Suppressor macrophage treated with lipopolysaccharide for 1 hour (primary cell): ENCODE measurements around the gene CHMP1A.

Experiments
- DNase-seq, 3 donors: peaks; one replicate each; pipeline ENCODE4 v3.0.0-alpha.2; 2020 to 2022

CHMP1A gene

DNA sequence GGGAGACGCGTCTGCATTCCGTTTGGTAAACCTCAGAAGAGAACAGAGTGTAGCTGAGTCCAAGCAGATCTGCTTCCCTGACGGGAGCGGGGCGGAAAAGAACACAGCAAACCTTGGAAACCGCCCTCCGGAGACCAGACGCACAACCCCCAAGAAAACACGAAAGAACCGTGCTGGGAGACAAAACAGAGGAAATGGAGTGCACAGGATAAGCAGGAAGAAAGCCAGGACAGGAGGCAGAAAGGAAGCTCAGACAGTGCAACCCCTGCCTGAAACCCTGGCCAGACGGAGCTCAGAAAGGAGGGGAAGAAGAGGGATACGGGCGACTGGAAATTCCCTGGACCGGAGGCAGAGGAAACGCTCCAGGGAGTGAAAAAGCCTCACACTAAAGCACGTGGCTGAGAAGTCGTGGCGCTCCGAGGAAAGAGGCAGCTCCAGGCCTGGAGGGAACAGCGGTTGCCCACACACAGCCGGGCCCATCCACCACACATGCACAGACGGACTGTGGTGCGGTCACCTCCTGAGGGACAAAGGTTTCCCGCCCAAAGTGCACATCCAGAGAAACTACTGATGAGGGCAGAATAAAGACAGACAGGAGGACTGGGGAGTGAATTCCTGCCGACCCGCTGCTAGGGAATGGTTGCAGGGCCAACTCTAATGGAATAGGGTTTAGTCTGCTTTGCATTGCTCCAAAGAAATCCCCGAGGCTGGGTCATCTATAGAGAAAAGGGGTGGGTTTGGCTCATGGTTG lies 33.8 kb downstream of the CHMP1A start:
- no peak for DNase-seq

DNA sequence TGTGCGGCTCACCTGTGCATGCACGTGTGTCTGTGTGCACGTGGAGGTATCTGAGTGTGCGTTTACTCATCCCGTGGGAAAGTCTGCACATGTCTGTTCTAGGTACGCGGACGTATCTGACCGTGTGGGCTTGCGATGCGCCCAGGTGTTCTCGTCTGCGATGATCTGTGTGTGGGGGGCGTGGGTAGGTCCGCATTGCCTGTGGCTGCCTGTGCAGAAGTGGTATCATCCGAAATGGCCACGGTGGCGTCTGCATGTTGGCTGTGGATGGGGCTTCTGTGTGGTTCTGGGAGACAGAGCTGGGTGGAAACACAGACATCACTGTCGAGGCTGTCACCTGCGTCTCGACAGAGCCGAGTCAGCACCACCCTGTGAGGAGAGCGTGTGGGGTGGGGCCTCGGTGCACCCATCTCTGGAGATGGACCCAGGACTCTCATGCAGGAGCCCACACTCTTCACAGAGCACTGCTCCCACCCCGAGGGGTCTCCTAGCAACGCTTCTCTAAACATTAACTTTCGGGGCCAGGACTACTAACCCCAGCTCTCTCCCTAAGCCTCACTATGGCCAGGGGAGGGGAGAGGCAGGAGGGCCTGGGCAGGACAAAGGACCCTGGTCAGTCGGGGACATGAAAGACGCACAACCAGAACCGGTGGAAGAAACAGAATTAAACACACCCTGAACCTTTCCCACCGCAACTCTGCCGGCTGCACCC lies 35.7 kb downstream of the CHMP1A start:
- no peak for DNase-seq

DNA sequence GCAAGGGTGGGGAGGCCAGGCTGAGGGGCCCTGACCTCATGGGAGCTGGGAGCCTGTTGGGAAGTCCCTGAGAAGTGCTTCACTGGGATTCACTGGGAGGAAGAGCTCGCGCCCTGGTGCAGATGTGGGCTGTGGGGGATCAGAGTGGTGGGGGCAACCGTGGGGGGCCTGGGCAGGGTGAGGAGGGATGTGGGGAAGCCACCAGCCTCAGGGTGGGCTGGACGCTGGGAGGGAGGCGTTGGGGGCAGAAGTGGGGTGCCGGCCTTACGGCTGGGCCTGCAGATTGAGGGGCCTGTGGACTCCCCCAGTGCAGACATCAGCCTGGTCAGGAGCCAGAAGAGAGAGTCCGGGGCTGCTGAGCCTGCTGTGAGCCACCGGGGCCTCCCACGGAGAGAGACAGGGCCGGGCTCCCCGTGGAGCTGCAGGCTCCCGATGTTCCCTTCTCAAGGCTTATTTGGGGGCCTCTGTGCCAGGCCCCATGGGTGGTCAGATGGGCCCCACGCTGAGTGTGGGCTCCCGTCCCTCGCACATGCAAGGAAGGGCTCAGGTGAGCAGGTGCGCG lies 36.3 kb downstream of the CHMP1A start:
- DNase-seq = no peak

GRCh38 chr16:89620406-89620841 lies 37.1 kb downstream of the CHMP1A start:
- DNase-seq = no peak

GRCh38 chr16:89619840-89620239 lies 37.7 kb downstream of the CHMP1A start:
- no peak for DNase-seq

- no peak for DNase-seq
These were observed 39.2 kb downstream of the CHMP1A start for GRCh38 chr16:89618109-89618998.

- no peak for DNase-seq
These were observed 40.5 kb downstream of the CHMP1A start for GRCh38 chr16:89617036-89617435.

GRCh38 chr16:89616623-89617022 lies 40.9 kb downstream of the CHMP1A start:
- DNase-seq = no peak

GRCh38 chr16:89615596-89616090 lies 41.9 kb downstream of the CHMP1A start:
- peak; percentile 21 to 73 (median 52) for DNase-seq

- DNase-seq = no peak
These were observed 42.3 kb downstream of the CHMP1A start for GRCh38 chr16:89615176-89615575.

- no peak for DNase-seq
These were observed 43.5 kb downstream of the CHMP1A start for GRCh38 chr16:89613954-89614459.

GRCh38 chr16:89613231-89613953 lies 44.1 kb downstream of the CHMP1A start, which contains the start of gene DPEP1:
Gene DPEP1, plus strand, starts transcription at chr16:89613642. Its CDS starts 16,769 bp downstream, at chr16:89630411.
- peak; percentile 20 to 51 (median 34) for DNase-seq

DNA sequence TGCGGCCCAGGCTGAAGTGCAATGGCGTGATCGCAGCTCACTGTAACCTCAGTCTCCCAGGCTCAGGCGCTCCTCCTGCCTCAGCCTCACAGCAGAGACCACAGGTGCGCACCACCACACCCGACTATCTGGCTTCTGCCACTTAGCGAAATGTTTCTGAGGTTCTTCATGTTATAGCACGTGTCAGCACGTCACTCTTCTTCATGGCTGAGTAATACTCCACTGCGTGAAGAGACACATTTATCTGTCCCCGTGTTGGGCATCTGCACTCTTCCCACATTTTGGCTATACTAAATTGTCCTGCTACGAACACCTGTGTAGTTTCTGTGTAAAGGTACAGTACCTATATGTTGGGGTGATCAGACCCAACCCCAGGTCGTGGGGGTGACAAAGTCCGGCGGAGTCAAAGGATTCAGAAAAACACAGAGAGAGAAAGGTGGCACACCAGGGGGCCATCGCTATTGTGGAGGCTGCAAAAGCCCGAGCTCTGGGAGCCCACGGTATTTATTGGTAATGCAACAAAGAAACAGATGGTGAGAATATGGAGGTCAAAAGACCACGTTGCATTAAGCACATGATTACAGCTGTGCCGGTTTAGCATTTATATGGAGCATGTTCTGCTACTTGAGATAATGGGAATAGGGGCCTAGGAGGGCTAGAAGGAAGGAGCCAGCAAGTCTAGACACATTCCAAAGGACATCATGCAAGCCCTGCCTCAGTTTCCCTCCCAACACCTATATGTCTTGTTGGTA lies 44.9 kb downstream of the CHMP1A start:
- no peak for DNase-seq

DNA sequence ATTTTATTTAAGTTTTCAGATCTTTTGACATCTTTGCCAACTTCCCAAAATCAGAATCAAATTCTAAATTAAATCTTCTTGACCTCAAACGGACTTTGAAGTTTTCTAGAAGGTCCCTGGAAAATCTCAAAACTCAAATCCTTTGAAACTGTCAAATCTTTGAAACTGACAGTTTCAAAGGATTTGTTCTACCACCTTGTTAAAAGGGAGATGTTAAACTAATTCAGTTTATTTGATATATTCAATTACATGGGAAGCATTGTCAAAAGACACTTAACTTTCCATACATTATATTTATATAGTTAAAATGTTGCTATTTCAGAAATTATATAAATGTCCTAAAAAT lies 47.4 kb downstream of the CHMP1A start:
- no peak for DNase-seq

DNA sequence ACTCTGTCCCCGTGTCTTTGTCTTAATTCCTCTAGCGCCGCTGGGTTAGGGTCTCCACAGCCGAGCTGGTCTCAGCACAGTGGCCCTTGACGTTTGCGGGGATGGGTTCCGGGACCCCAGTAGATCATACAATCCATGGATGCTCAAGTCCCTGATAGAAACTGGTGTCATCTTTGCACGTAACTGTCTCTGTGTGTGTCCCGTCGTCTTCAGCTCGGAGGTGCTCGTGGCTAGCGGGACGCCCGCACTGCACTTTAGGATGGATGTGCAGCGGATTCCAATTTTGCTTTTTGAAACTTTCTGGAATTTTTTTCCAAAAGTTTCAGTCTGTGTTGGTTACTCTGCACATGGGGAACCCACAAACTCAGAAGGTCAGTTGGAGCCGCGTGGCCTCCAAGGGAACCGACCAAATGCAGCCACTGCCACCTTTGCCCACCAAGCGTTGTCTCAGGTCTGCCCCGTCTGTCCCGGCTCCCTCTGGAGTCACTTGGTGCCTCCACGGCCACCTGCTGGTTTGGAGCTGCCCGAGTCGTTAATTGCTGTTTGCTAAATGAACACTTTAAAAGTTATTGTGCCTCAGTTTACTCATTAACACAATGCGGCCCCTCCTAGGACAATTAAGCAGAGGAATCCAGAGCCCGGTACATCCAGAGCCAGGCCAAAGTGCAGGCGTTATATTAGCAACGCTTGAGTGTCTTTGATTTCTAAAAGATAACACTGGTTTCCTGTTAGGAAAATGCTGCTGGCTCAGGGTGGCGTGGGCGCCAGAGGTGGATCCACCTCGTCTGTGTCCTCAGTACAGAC lies 49.4 kb downstream of the CHMP1A start:
- DNase-seq = no peak

DNA sequence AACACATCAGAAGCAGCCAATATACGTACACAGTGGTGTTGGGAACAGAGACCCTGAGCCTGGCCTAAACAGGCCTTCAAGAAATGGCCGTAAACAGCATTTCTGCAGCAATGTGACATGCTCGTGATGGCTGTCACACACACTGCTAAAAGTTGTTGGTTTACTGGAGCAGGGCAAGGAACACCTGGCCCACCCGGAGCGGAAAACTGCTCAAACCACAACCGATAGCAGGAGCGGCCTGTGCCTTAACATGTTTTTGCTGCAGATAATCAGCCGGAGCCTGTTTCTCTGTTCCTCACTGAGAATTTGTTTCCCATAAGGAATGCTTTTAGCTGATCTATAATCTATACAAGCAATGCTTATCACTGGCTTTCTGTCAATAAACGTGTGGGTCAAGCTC lies 50.1 kb downstream of the CHMP1A start:
- DNase-seq = no peak

DNA sequence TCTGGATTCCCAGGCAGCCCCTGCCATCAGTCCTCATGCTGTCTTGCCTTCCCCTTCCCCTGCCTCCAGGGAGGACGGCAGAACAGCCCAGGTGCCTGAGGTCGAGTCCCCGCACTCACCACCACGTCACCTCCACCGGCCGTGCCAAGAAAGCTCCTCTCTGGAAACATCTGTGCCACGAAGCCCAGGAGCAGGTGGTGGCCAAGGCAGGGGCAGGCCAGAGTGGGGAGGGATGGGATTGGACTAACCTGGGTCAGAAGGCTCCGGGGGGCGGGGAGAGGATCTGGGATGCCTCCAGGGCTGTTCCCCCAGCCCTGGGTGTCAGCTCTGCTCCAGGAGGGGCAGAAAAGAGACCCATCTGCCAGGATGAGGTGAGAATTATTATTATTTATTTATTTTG lies 51.5 kb downstream of the CHMP1A start:
- DNase-seq = no peak

- no peak for DNase-seq
These were observed 52.1 kb downstream of the CHMP1A start for GRCh38 chr16:89605186-89605970.

DNA sequence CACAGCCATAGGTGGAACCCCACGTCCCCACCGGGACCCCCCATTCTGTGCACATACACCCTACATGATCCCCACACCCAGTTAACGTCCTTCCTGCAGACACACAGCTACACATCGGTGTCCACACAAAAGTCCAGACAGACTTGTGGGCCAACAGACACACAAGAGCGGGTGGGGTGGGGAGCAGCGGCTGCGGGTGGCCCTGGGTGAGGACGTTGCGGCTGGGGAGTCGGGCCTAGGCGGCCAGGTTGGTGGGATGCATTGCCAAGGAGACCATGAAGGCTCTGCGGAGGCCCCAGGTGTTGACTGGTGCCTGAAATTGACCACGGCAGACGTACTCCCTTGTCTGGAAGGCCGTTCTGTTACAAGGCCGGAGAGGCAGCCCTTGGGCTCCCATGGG lies 52.7 kb downstream of the CHMP1A start:
- DNase-seq = no peak
